IgD-negative memory B cell (primary cell): ENCODE measurements around the gene SRRD. TPM values are rescaled to one million over a fixed set of nuclear protein-coding genes. Genes with fewer than 3 reads are reported as not detected.

Experiments used
- H3K27ac Mint-ChIP-seq, 3 donors: one replicate each; pipeline ENCODE4 v1.8.0; 2020 to 2022; ENCODE audit warnings: mild to moderate bottlenecking in 3 of 3, mixed read lengths in 3 of 3, moderate library complexity in 1 of 3
- H3K27me3 Mint-ChIP-seq: one replicate; pipeline ENCODE4 v1.8.0; 2021; ENCODE audit warnings: mixed read lengths
- H3K36me3 Mint-ChIP-seq: one replicate; pipeline ENCODE4 v1.8.0; 2020; ENCODE audit warnings: mild to moderate bottlenecking, mixed read lengths
- H3K4me1 Mint-ChIP-seq, 3 donors: one replicate each; pipeline ENCODE4 v1.8.0; 2020 to 2022; ENCODE audit warnings: mixed read lengths in 3 of 3, mild to moderate bottlenecking in 1 of 3
- H3K4me3 Mint-ChIP-seq, 4 donors: one replicate each; pipeline ENCODE4 v1.8.0; 2020 to 2022; ENCODE audit warnings: mild to moderate bottlenecking in 4 of 4, mixed read lengths in 4 of 4, moderate library complexity in 3 of 4
- H3K9me3 Mint-ChIP-seq, 3 donors: one replicate each; pipeline ENCODE4 v1.8.0; 2020 to 2021; ENCODE audit warnings: mixed read lengths in 3 of 3, mild to moderate bottlenecking in 1 of 3
- polyA plus RNA-seq: library from polyadenylated mRNA; unstranded; fragments of 300-500 nt; fragmentation: Illumina TruSeq; gene quantifications from one replicate; pipeline ENCODE4 v1.2.3, GENCODE V29; 2021

SRRD gene
- polyA plus RNA-seq, 1 donor from 2014 or later, result 23.1 TPM

- Mint-ChIP-seq H3K4me3 (peak overlapping the region; percentile 48 to 82 (median 72)), H3K4me1 (peaks cover 21 to 28% (median 26%) of the 10 kb centered on the region in 3 donors), H3K9me3 (no peaks in the 10 kb centered on the region), H3K36me3 (peaks cover 4% of the 10 kb centered on the region), H3K27me3 (no peaks in the 10 kb centered on the region), H3K27ac (peak overlapping the region; percentile 86 to 96 (median 89))
Observed at GRCh38 chr22:26534874-26535602, 51.4 kb downstream of the SRRD start.

- Mint-ChIP-seq H3K27me3 (no peaks in the 10 kb centered on the region), H3K36me3 (peaks cover 4% of the 10 kb centered on the region), H3K27ac (peak overlapping the region; percentile 86 to 96 (median 89)), H3K4me3 (peak overlapping the region; percentile 25 to 82 (median 72)), H3K4me1 (peaks cover 21 to 28% (median 26%) of the 10 kb centered on the region in 3 donors), H3K9me3 (no peaks in the 10 kb centered on the region)
Observed at GRCh38 chr22:26535603-26535908, 51.9 kb downstream of the SRRD start.

DNA sequence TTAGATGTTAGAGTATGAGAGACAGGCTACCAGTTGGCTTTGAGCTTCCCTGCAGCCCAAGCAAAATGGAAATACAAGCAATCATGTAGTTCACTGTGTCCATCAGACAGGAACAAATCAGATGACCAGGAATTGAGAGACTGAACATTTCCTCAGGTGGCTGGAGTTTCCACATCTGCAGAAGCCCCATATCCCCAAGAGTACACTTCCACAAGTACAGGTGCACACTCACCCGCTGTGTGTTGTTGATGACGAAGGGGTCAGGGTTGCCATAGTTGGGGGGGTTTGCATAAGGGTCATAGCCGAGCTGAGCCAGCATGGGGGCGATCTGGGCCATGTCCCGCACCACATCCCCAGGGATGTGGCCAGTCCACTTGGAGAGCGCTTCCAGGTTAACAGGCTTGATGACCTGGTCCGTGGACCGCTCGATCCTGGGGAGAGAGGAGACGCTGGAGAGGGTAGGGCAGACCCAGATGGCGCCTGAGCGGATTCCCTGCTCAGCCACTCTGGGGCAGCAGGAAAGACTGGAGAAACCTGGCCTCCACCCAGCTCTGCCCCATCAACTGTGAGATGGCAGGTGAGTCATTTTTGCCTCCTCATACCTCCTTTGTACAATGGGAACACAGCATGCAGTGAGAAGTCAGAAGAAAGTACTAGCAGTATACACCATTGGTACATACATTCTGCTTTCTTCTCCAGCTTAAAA is 52.5 kb downstream of the SRRD start:
- peak overlapping the region in 2 of 4 donors; percentile 70 to 82 for H3K4me3 Mint-ChIP-seq
- H3K9me3 Mint-ChIP-seq, result no peaks in the 10 kb centered on the region
- H3K36me3 Mint-ChIP-seq, result peaks cover 4% of the 10 kb centered on the region
- peaks cover 21 to 28% (median 26%) of the 10 kb centered on the region in 3 donors for H3K4me1 Mint-ChIP-seq
- peak overlapping the region; percentile 86 to 96 (median 89) for H3K27ac Mint-ChIP-seq
- H3K27me3 Mint-ChIP-seq, result no peaks in the 10 kb centered on the region

GRCh38 chr22:26536762-26537134 is 53.1 kb downstream of the SRRD start:
- Mint-ChIP-seq H3K27ac (no peak overlapping the region), H3K4me1 (peaks cover 21 to 28% (median 26%) of the 10 kb centered on the region in 3 donors), H3K9me3 (no peaks in the 10 kb centered on the region), H3K4me3 (no peak overlapping the region), H3K27me3 (no peaks in the 10 kb centered on the region), H3K36me3 (peaks cover 4% of the 10 kb centered on the region)

DNA sequence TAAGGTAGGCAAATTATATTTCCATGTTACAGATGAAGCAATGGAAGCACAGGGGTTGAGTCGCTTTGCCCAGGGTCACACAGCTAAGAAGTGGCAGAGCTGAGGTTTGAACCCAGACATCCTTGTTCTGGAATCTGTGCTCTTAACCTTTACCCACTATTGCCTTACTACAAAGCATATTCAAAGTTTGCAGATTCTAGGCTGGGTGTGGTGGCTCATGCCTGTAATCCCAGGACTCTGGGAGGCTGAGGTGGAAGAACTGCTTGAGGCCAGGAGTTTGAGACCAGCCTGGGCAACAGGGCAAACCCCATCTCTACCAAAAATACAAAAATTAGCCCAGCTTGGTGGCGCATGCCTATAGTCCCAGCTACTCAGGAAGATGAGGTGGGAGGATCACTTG is 56.4 kb downstream of the SRRD start:
- Mint-ChIP-seq H3K36me3 (peaks cover 4% of the 10 kb centered on the region), H3K4me1 (peaks cover 16 to 20% (median 20%) of the 10 kb centered on the region in 3 donors), H3K27me3 (no peaks in the 10 kb centered on the region), H3K9me3 (no peaks in the 10 kb centered on the region), H3K27ac (no peak overlapping the region), H3K4me3 (no peak overlapping the region)

- peaks cover 8 to 13% (median 11%) of the 10 kb centered on the region in 3 donors for H3K4me1 Mint-ChIP-seq
- H3K9me3 Mint-ChIP-seq, result no peaks in the 10 kb centered on the region
- no peak overlapping the region for H3K4me3 Mint-ChIP-seq
- peaks cover 2% of the 10 kb centered on the region for H3K36me3 Mint-ChIP-seq
- H3K27ac Mint-ChIP-seq, result no peak overlapping the region
- no peaks in the 10 kb centered on the region for H3K27me3 Mint-ChIP-seq
Observed at GRCh38 chr22:26541167-26541819, 57.6 kb downstream of the SRRD start.

GRCh38 chr22:26542831-26543230 is 59.2 kb downstream of the SRRD start:
- peak overlapping the region in 1 of 3 donors; percentile 90 for H3K27ac Mint-ChIP-seq
- no peaks in the 10 kb centered on the region for H3K9me3 Mint-ChIP-seq
- peak overlapping the region in 1 of 4 donors; percentile 32 for H3K4me3 Mint-ChIP-seq
- peaks cover 6 to 11% (median 10%) of the 10 kb centered on the region in 3 donors for H3K4me1 Mint-ChIP-seq
- H3K36me3 Mint-ChIP-seq, result peaks cover 4% of the 10 kb centered on the region
- no peaks in the 10 kb centered on the region for H3K27me3 Mint-ChIP-seq

Other genes with a start within 250 kb of the SRRD start
- gene ASPHD2, start 54.6 kb upstream of the SRRD start, polyA plus RNA-seq, result 5.7 TPM
- 19.8 TPM for gene HPS4, start 94 bp upstream of the SRRD start, polyA plus RNA-seq
- gene TFIP11, start 28.6 kb downstream of the SRRD start, polyA plus RNA-seq, result 32.3 TPM
- gene TPST2, start 106.3 kb downstream of the SRRD start, polyA plus RNA-seq, result 34.7 TPM
- gene CRYBB1, start 134.2 kb downstream of the SRRD start, polyA plus RNA-seq, result 1.0 TPM
- not detected for gene CRYBA4, start 138.1 kb downstream of the SRRD start, polyA plus RNA-seq
- 0.93 TPM for gene MIAT, start 173.7 kb downstream of the SRRD start, polyA plus RNA-seq